Stimulated activated CD4-positive, alpha-beta T cell treated with anti-CD3 and anti-CD28 coated beads, TNF-alpha, amount 100 ng/mL, for 4 hours (primary cell): ENCODE measurements around the gene RBCK1.
"Not testable (repeated sequence)": the region's sequence is repeated elsewhere in the genome, so short reads cannot be mapped to it uniquely, and the experiment has no call there.

Experiments
- DNase-seq, 3 experiments: peaks; one replicate each; pipeline ENCODE4 v3.0.0-alpha.2; 2020; ENCODE audit warnings: low read depth in 3 of 3

RBCK1 gene

GRCh38 chr20:407953-408842 is at the start of gene RBCK1:
RBCK1 (plus strand) TSS chr20:408299; CDS start chr20:408758, 459 bp downstream.
- peak; percentile 82 to 87 (median 83) for DNase-seq

GRCh38 chr20:358891-359555 is 49.1 kb upstream of the RBCK1 start:
- no peak for DNase-seq

- DNase-seq = no peak
Observed at GRCh38 chr20:361561-361960, 46.5 kb upstream of the RBCK1 start.

GRCh38 chr20:362271-363254 is 45.5 kb upstream of the RBCK1 start:
- no peak for DNase-seq

GRCh38 chr20:363319-364078 is 44.6 kb upstream of the RBCK1 start:
- DNase-seq = no peak

GRCh38 chr20:364905-365794 is 42.9 kb upstream of the RBCK1 start:
- DNase-seq = no peak

GRCh38 chr20:366041-366718 is 41.9 kb upstream of the RBCK1 start:
- DNase-seq = no peak

- DNase-seq = no peak
Observed at GRCh38 chr20:366719-367485, 41.2 kb upstream of the RBCK1 start.

- no peak for DNase-seq
Observed at GRCh38 chr20:367486-367887, 40.6 kb upstream of the RBCK1 start.

- no peak for DNase-seq
Observed at GRCh38 chr20:368915-369314, 39.2 kb upstream of the RBCK1 start.

GRCh38 chr20:370151-370600 is 37.9 kb upstream of the RBCK1 start:
- DNase-seq = no peak

- no peak for DNase-seq
Observed at GRCh38 chr20:370977-371754, 36.9 kb upstream of the RBCK1 start.

GRCh38 chr20:371755-372542 is 36.1 kb upstream of the RBCK1 start:
- no peak for DNase-seq

- not testable (repeated sequence) for DNase-seq
Observed at GRCh38 chr20:372543-373082, 35.5 kb upstream of the RBCK1 start.

GRCh38 chr20:373171-373890 is 34.8 kb upstream of the RBCK1 start:
- DNase-seq = no peak

- DNase-seq = no peak
Observed at GRCh38 chr20:375265-375889, 32.7 kb upstream of the RBCK1 start.
